Measurements from ENCODE around the gene ITGB1BP1.
A peak's percentile ranks its signal among the peaks of the same experiment; 100 is the strongest.

The ITGB1BP1 gene

GRCh38 chr2:9388199-9388681 is 35.1 kb downstream of the ITGB1BP1 start:
- peaks cover 61% of the 10 kb centered on the region for H3K36me3 ChIP-seq (replicated peaks)
- H3K27me3 ChIP-seq (replicated peaks) = no peaks in the 10 kb centered on the region
- H3K27ac ChIP-seq = no peak overlapping the region
- no peak overlapping the region for H3K4me3 ChIP-seq (ENCODE audit: low read depth, low read length)
- DNase-seq = no peak
- no peak for TF ChIP-seq CTCF (IDR thresholded peaks at IDR 0.05; ENCODE audit: low read depth, low read length, missing control alignments)
- in situ Hi-C loops (cut with HindIII; ENCODE audit: low pct_ligation_motif_present, low sequenced_read_pairs) = no loop called here

DNA sequence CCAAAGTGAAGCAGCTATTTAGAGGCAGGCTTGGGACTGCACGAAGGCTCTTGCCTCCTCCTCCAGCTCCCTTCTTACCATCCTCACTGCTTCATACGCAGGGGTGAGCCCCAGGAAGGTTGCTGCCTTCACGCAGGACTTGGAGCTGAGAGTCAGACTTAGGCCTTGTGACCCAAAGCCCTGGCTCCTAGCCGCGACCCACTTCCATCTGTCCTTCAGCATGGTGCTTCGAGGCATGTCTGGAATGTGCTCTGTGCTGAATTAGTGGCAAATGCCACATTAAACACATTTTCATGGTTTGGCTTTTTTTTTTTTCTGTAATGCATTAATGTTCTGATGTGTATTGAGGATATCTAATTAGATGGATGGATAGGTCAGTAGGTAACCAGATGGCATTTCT is 37.5 kb downstream of the ITGB1BP1 start:
- no peak for DNase-seq
- in situ Hi-C loops (cut with HindIII; ENCODE audit: low pct_ligation_motif_present, low sequenced_read_pairs) = no loop called here
- TF ChIP-seq CTCF (IDR thresholded peaks at IDR 0.05; ENCODE audit: low read depth, low read length, missing control alignments) = no peak
- H3K27me3 ChIP-seq (replicated peaks) = no peaks in the 10 kb centered on the region
- peaks cover 64% of the 10 kb centered on the region for H3K36me3 ChIP-seq (replicated peaks)
- H3K27ac ChIP-seq = no peak overlapping the region
- H3K4me3 ChIP-seq (ENCODE audit: low read depth, low read length) = no peak overlapping the region

- Histone ChIP-seq H3K27me3 (replicated peaks) (no peaks in the 10 kb centered on the region), H3K36me3 (replicated peaks) (peaks cover 56% of the 10 kb centered on the region), H3K27ac (no peak overlapping the region), H3K4me3 (ENCODE audit: low read depth, low read length) (no peak overlapping the region)
- no peak for TF ChIP-seq CTCF (IDR thresholded peaks at IDR 0.05; ENCODE audit: low read depth, low read length, missing control alignments)
- in situ Hi-C loops (cut with HindIII; ENCODE audit: low pct_ligation_motif_present, low sequenced_read_pairs) = no loop called here
- no peak for DNase-seq
These were observed 38.8 kb downstream of the ITGB1BP1 start for GRCh38 chr2:9384521-9384920.

DNA sequence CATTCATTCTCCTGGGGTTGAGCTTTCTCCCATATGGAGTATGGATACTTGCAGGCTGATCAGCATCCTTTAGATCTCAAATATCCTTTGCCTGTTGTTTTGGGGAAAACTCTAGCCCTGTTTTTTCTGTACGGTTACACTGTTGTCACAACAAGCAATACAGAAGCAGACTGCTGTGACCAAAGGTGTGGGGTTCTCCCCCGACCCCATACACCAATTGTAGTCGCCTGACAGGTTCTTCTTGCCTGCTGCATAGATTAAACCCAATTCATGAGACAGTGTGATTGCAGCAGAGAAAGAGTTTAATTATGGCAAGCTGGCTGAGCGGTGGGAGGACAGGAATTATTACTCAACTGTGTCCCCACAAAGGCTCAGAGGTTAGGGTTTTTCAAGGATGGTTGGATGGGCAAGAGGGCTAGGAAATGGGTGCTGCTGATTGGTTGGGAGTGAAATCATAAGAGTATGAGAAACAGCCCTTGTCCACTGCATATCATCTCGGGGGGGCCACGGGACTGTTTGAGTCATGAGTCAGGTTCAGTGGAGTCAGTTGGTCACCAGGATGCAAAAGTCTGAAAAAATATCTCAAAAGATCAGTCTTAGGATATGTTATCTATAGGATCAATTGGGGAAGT is 40.6 kb downstream of the ITGB1BP1 start:
- Histone ChIP-seq H3K27ac (no peak overlapping the region), H3K36me3 (replicated peaks) (peaks cover 44% of the 10 kb centered on the region), H3K4me3 (ENCODE audit: low read depth, low read length) (no peak overlapping the region), H3K27me3 (replicated peaks) (no peaks in the 10 kb centered on the region)
- no peak for TF ChIP-seq CTCF (IDR thresholded peaks at IDR 0.05; ENCODE audit: low read depth, low read length, missing control alignments)
- in situ Hi-C loops (cut with HindIII; ENCODE audit: low pct_ligation_motif_present, low sequenced_read_pairs) = no loop called here
- peak; percentile 66 for DNase-seq

DNA sequence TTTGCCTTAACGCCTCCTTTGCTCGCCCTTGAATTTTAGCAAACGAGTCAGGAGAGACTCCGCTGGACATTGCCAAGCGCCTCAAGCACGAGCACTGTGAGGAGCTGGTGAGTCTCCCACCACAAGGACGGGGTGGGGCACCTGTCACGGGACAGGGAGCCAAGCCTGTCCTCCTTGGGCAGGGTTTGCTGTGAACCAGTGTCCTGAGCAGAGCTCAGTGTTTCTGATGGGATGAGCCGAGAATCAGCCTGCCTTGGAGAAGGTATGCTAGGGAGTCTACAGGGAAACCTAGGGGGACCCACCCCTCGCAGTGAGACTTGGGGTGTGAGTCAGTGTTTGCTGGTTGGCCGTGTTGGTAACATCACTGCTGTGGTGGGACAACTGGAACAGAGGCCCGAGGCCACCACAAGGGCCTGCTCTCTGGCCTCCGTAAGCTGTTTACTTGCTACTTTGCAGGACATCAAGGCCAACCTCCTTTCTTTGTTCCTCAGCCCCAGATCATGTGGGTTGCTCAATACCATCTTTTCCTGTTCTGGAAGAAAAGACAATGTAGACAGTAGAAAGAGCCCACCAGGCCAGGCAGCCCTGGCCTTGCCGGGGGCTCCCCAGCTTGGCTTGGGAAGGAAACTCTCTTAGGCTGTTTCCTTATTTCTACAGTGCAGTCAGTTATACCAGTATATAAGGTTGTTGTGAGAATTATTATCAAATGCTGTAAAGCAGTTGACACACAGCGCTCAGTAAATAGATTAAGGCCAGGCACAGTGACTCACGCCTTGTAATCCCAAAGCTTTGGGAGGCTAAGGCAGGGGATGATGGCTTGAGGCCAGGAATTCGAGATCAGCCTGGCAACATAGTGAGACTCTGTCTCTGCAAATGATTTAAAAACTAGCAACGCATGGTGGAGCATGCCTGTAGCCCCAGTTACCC is 42.4 kb downstream of the ITGB1BP1 start:
- Histone ChIP-seq H3K4me3 (ENCODE audit: low read depth, low read length) (no peak overlapping the region), H3K36me3 (replicated peaks) (peaks cover 41% of the 10 kb centered on the region), H3K27me3 (replicated peaks) (no peaks in the 10 kb centered on the region), H3K27ac (peak overlapping the region; percentile 86)
- in situ Hi-C loops (cut with HindIII; ENCODE audit: low pct_ligation_motif_present, low sequenced_read_pairs) = no loop called here
- DNase-seq = peak; percentile 92
- no peak for TF ChIP-seq CTCF (IDR thresholded peaks at IDR 0.05; ENCODE audit: low read depth, low read length, missing control alignments)

All from brain microvascular endothelial cell (primary cell).